IMR-90 (cell line): ENCODE measurements around the gene SARNP. TPM values are rescaled to one million over a fixed set of nuclear protein-coding genes. Genes with fewer than 3 reads are reported as not detected.

Experiments used
- ATAC-seq: fragments of 200-7000 bp; cut with Tn5 transposase; 2 replicates; pipeline ENCODE4 v1.9.1; 2020; ENCODE audit warnings: low read depth, mild to moderate bottlenecking, moderate library complexity
- BruUV-seq: library from RNA; stranded (reverse); fragments of 400-500 nt; replicated peaks from 2 replicates; lab custom pipeline; 2021; lab: Mats Ljungman, UMichigan
- CTCF ChIA-PET: fragments of 300-600 bp; formaldehyde crosslinking; extraction: SDS; loops from one replicate; lab custom pipeline; 2021; ENCODE audit warnings: antibody characterized with exemption; lab: Yijun Ruan, JAX
- POLR2A ChIA-PET: fragments of 300-600 bp; sonication (Branson Sonifier 250); formaldehyde crosslinking; loops from one replicate; lab custom pipeline; 2022; ENCODE audit warnings: antibody characterized with exemption; ENCODE audit not compliant: unreplicated experiment; lab: Charles Lee
- DNase-seq: peaks from one replicate; pipeline ENCODE4 v3.0.0; 2013
- H2AFZ ChIP-seq: replicated peaks from 2 replicates; pipeline ENCODE3; 2013; ENCODE audit warnings: low read length, mild to moderate bottlenecking; ENCODE audit not compliant: poor library complexity
- H2AK5ac ChIP-seq: 2 replicates; pipeline ENCODE4 v1.6.1; 2013; ENCODE audit warnings: low read depth, low read length, inconsistent platforms
- H2AK9ac ChIP-seq: replicated peaks from 2 replicates; pipeline ENCODE3; 2013; ENCODE audit warnings: mild to moderate bottlenecking, low read depth, low read length, moderate library complexity; ENCODE audit not compliant: poor library complexity
- H2BK120ac ChIP-seq: 2 replicates; pipeline ENCODE4 v1.6.1; 2013; ENCODE audit warnings: low read depth, low read length, inconsistent platforms
- H2BK15ac ChIP-seq: 3 replicates; pipeline ENCODE4 v1.6.1; 2013; ENCODE audit warnings: low read depth, low read length, inconsistent platforms
- H2BK20ac ChIP-seq: 2 replicates; pipeline ENCODE4 v1.6.1; 2013; ENCODE audit warnings: low read depth, mild to moderate bottlenecking, inconsistent platforms, low read length, moderate library complexity
- H2BK5ac ChIP-seq: 2 replicates; pipeline ENCODE4 v1.6.1; 2013; ENCODE audit warnings: mild to moderate bottlenecking, low read depth, low read length, inconsistent platforms; ENCODE audit not compliant: poor library complexity, severe bottlenecking
- H3K14ac ChIP-seq: replicated peaks from 2 replicates; pipeline ENCODE4 v1.6.1; 2013; ENCODE audit warnings: low read depth, low read length, inconsistent platforms
- H3K18ac ChIP-seq: 2 replicates; pipeline ENCODE4 v1.6.1; 2013; ENCODE audit warnings: low read depth, low read length, control low read depth
- H3K23ac ChIP-seq: 2 replicates; pipeline ENCODE4 v1.6.1; 2013; ENCODE audit warnings: low read depth, low read length, inconsistent platforms
- H3K27ac ChIP-seq: 2 replicates; pipeline ENCODE4 v1.5.1; 2013; ENCODE audit warnings: mild to moderate bottlenecking, control low read depth, low read length; ENCODE audit not compliant: insufficient read depth
- H3K27me3 ChIP-seq: 2 replicates; pipeline ENCODE4 v1.6.1; 2013; ENCODE audit warnings: low read length; ENCODE audit not compliant: control insufficient read depth, insufficient read depth
- H3K36me3 ChIP-seq: 2 replicates; pipeline ENCODE4 v1.6.1; 2013; ENCODE audit warnings: low read length, mixed read lengths; ENCODE audit not compliant: control insufficient read depth, insufficient read depth
- H3K4ac ChIP-seq: 2 replicates; pipeline ENCODE4 v1.6.1; 2013; ENCODE audit warnings: low read depth, low read length, inconsistent platforms
- H3K4me1 ChIP-seq: 2 replicates; pipeline ENCODE4 v1.6.1; 2013; ENCODE audit warnings: low read length, mixed read lengths; ENCODE audit not compliant: control insufficient read depth, insufficient read depth
- H3K4me2 ChIP-seq: 2 replicates; pipeline ENCODE4 v1.6.1; 2013; ENCODE audit warnings: low read depth, mild to moderate bottlenecking, control low read depth, low read length, moderate library complexity
- H3K4me3 ChIP-seq: 2 replicates; pipeline ENCODE4 v1.5.1; 2013; ENCODE audit warnings: low read depth, mild to moderate bottlenecking, control low read depth, low read length, moderate library complexity; ENCODE audit not compliant: insufficient read depth
- H3K56ac ChIP-seq: 2 replicates; pipeline ENCODE4 v1.6.1; 2013; ENCODE audit warnings: low read length, inconsistent platforms; ENCODE audit not compliant: insufficient read depth; ENCODE audit errors: extremely low read depth
- H3K79me1 ChIP-seq, 2 experiments: 2 replicates each; pipeline ENCODE4 v1.6.1; 2013; ENCODE audit warnings: low read length in 2 of 2, inconsistent platforms in 1 of 2, low read depth in 1 of 2
- H3K9ac ChIP-seq: 2 replicates; pipeline ENCODE4 v1.6.1; 2013; ENCODE audit warnings: low read depth, low read length, control low read depth
- H3K9me1 ChIP-seq: 2 replicates; pipeline ENCODE4 v1.6.1; 2013; ENCODE audit warnings: low read length, inconsistent platforms; ENCODE audit not compliant: insufficient read depth
- H3K9me3 ChIP-seq: 2 replicates; pipeline ENCODE4 v1.6.1; 2013; ENCODE audit warnings: low read length; ENCODE audit not compliant: control insufficient read depth, insufficient read depth
- H4K20me1 ChIP-seq: 2 replicates; pipeline ENCODE4 v1.6.1; 2013; ENCODE audit warnings: low read length, inconsistent platforms; ENCODE audit not compliant: insufficient read depth
- H4K5ac ChIP-seq: 2 replicates; pipeline ENCODE4 v1.6.1; 2013; ENCODE audit warnings: mild to moderate bottlenecking, low read depth, low read length, control low read depth
- H4K8ac ChIP-seq, 2 experiments: 2 replicates each; pipeline ENCODE4 v1.6.1; 2013; ENCODE audit warnings: low read depth in 2 of 2, low read length in 2 of 2, control low read depth in 1 of 2, inconsistent platforms in 1 of 2
- H4K91ac ChIP-seq: 2 replicates; pipeline ENCODE4 v1.6.1; 2013; ENCODE audit warnings: low read depth, low read length, inconsistent platforms; ENCODE audit not compliant: insufficient read depth
- CHD1 ChIP-seq: IDR thresholded peaks from 2 replicates; pipeline ENCODE4 v1.6.1; 2012; ENCODE audit warnings: low read depth, low read length, improper control_type of control experiment
- ELK1 ChIP-seq: fragments of 150-350 bp; IDR thresholded peaks from 2 replicates; pipeline ENCODE4 v1.6.1; 2016; ENCODE audit warnings: low read depth, mild to moderate bottlenecking, low read length, moderate library complexity, borderline replicate concordance
- NFE2L2 ChIP-seq: fragments of 150-350 bp; IDR thresholded peaks from 2 replicates; pipeline ENCODE4 v1.6.1; 2016; ENCODE audit warnings: low read depth, mild to moderate bottlenecking, low read length
- RAD21 ChIP-seq: IDR thresholded peaks from 2 replicates; pipeline ENCODE4 v1.6.1; 2012; ENCODE audit warnings: low read length, improper control_type of control experiment
- RFX5 ChIP-seq: IDR thresholded peaks from 2 replicates; pipeline ENCODE4 v1.8.0; 2012; ENCODE audit warnings: low read depth, mild to moderate bottlenecking, low read length, moderate library complexity
- WGBS, 2 experiments: methylation state at CpG; one replicate each; pipeline versions ENCODE4 v1.1.5 to v1.1.7; 2013; ENCODE audit warnings: missing lambda C conversion rate in 2 of 2; ENCODE audit not compliant: insufficient read length in 1 of 2; ENCODE audit errors: extremely low coverage in 2 of 2; 5-methylcytosine and 5-hydroxymethylcytosine counted together
- dilution Hi-C: fragments of 300-500 bp; cut with HindIII; formaldehyde crosslinking; loops from one replicate; pipeline ENCODE4 v1.14.3; 2018; ENCODE audit warnings: low sequenced_read_pairs; ENCODE audit not compliant: unreplicated experiment
- in situ Hi-C: fragments of 300-500 bp; cut with MboI; formaldehyde crosslinking; loops from 3 replicates; pipeline ENCODE4 v1.14.3; 2019; ENCODE audit warnings: low sequenced_read_pairs, inconsistent platforms, mixed read lengths
- intact Hi-C: fragments of 100-400 bp; cut with micrococcal nuclease; formaldehyde crosslinking; loops from 2 replicates; pipeline ENCODE4 v1.10.0; 2022
- polyA plus RNA-seq, 3 experiments: library from polyadenylated mRNA; depleted of rRNA; stranded (reverse); fragments of >200 nt; gene quantifications; 2 replicates each; pipeline ENCODE4 v1.2.3, GENCODE V29; 2012; ENCODE audit warnings: low replicate concordance in 1 of 3
- total RNA-seq: library from RNA; depleted of rRNA; stranded (reverse); fragments of >200 nt; gene quantifications from 2 replicates; pipeline ENCODE4 v1.2.3, GENCODE V29; 2012

SARNP gene
- total and polyA plus RNA-seq, 2 of the 4 experiments (the other 2 are of a cell fraction): 46.8 to 103 TPM

GRCh38 chr12:55849616-55850343 lies 32.3 kb upstream of the SARNP start:
- H3K27ac ChIP-seq: no peak overlapping the region
- intact Hi-C loops: loop anchor here (5.0 kb wide), 2 partner anchors 38 to 63 kb away; no protein-coding TSS in a partner anchor

More at GRCh38 chr12:55849616-55850343, 32.3 kb upstream of the SARNP start:
- H2AK5ac ChIP-seq: no peak overlapping the region
- CTCF ChIA-PET: no interaction called here
- H3K9me1 ChIP-seq: peaks cover 11% of the 10 kb centered on the region
- no peak overlapping the region for H3K4me3 ChIP-seq
- no peak overlapping the region for H3K18ac ChIP-seq
- peaks cover 4 to 8% of the 10 kb centered on the region in 2 experiments for H3K79me1 ChIP-seq
- peaks cover 10% of the 10 kb centered on the region for H3K4me1 ChIP-seq
- no peak overlapping the region for H2BK120ac ChIP-seq
- POLR2A ChIA-PET: interaction anchor here (0.9 kb wide), 1 partner anchor 18 kb away, joined by 3 read pairs; no protein-coding TSS in a partner anchor
- H2AK9ac ChIP-seq: peak overlapping the region; percentile 3
- H2BK5ac ChIP-seq: no peak overlapping the region
- no TSS peak for BruUV-seq
- no peaks in the 10 kb centered on the region for H4K20me1 ChIP-seq
- no peak overlapping the region for H3K4ac ChIP-seq
- DNase-seq: no peak
- no peak overlapping the region for H3K14ac ChIP-seq
- 74% methylated on average over 3 of the region's 7 CpGs; no CpG with 5 or more reads in 1 of the 2 experiments for WGBS, 2 experiments
- no peaks in the 10 kb centered on the region for H3K9me3 ChIP-seq
- no peak overlapping the region for H2BK15ac ChIP-seq
- no peaks in the 10 kb centered on the region for H3K27me3 ChIP-seq
- H3K4me2 ChIP-seq: no peak overlapping the region
- no peak for ATAC-seq
- H3K56ac ChIP-seq: no peak overlapping the region
- H2AFZ ChIP-seq: peak overlapping the region; percentile 61
- peak overlapping the region in 1 of 2 experiments; percentile 39; a peak in 2 of 4 replicates for H4K8ac ChIP-seq
- TF ChIP-seq CHD1: no peak
- TF ChIP-seq NFE2L2: no peak
- TF ChIP-seq ELK1: no peak
- no peak for TF ChIP-seq RFX5
- TF ChIP-seq RAD21: no peak
- no peak overlapping the region for H3K9ac ChIP-seq
- H3K36me3 ChIP-seq: no peaks in the 10 kb centered on the region
- no peak overlapping the region; the same call in 1 of the 2 replicates for H3K23ac ChIP-seq
- no peak overlapping the region for H2BK20ac ChIP-seq
- in situ Hi-C loops: no loop called here
- H4K5ac ChIP-seq: no peak overlapping the region
- dilution Hi-C loops: no loop called here
- 0 out of 2 replicates have a peak overlapping the region, but pooled peaks have one; percentile 15 for H4K91ac ChIP-seq
